Neural progenitor cell (in vitro differentiated cells): ENCODE results near the gene TMEM170A. TPM values are rescaled to one million over a fixed set of nuclear protein-coding genes. Genes with fewer than 3 reads are reported as not detected.
"Not testable (repeated sequence)": the region's sequence is repeated elsewhere in the genome, so short reads cannot be mapped to it uniquely, and the experiment has no call there.

Experiments
- DNase-seq: peaks from one replicate; pipeline ENCODE4 v3.0.0-alpha.2; 2016; ENCODE audit warnings: low spot score
- H2AFZ ChIP-seq: fragments of 200-600 bp; sonication (generic); replicated peaks from 2 replicates; pipeline ENCODE4 v1.6.1; 2016; ENCODE audit warnings: antibody characterized with exemption
- H3F3A ChIP-seq: fragments of 200-600 bp; sonication (generic); 2 replicates; pipeline ENCODE4 v1.6.1; 2016; ENCODE audit warnings: antibody characterized with exemption, low read depth
- H3K27ac ChIP-seq: fragments of 200-600 bp; sonication (generic); 2 replicates; pipeline ENCODE4 v1.5.1; 2016; ENCODE audit warnings: mild to moderate bottlenecking
- H3K27me3 ChIP-seq: fragments of 200-600 bp; sonication (generic); 2 replicates; pipeline ENCODE4 v1.6.1; 2016; ENCODE audit warnings: mild to moderate bottlenecking, moderate library complexity
- H3K36me3 ChIP-seq: fragments of 200-600 bp; sonication (generic); 2 replicates; pipeline ENCODE4 v1.5.1; 2016
- H3K4me1 ChIP-seq: fragments of 200-600 bp; sonication (generic); 2 replicates; pipeline ENCODE4 v1.6.1; 2016; ENCODE audit warnings: mixed run types
- H3K4me2 ChIP-seq: fragments of 200-600 bp; sonication (generic); 2 replicates; pipeline ENCODE4 v1.6.1; 2016
- H3K4me3 ChIP-seq: fragments of 200-600 bp; sonication (generic); 2 replicates; pipeline ENCODE4 v1.5.1; 2016
- H3K79me2 ChIP-seq: fragments of 200-600 bp; sonication (generic); 2 replicates; pipeline ENCODE4 v1.6.1; 2016; ENCODE audit warnings: low read depth
- H3K9ac ChIP-seq: fragments of 200-600 bp; sonication (generic); 2 replicates; pipeline ENCODE4 v1.6.1; 2016
- H3K9me3 ChIP-seq: fragments of 200-600 bp; sonication (generic); 2 replicates; pipeline ENCODE4 v1.5.1; 2016; ENCODE audit warnings: low read depth
- H4K20me1 ChIP-seq: fragments of 200-600 bp; sonication (generic); 2 replicates; pipeline ENCODE4 v1.6.1; 2016; ENCODE audit warnings: low read depth
- H3K27ac Mint-ChIP-seq: 3 replicates; pipeline ENCODE4 v1.8.0; 2021; ENCODE audit warnings: mixed read lengths
- H3K27me3 Mint-ChIP-seq: 2 replicates; pipeline ENCODE4 v1.8.0; 2022; ENCODE audit warnings: low read depth, mild to moderate bottlenecking, inconsistent platforms, moderate library complexity, mixed read lengths; ENCODE audit not compliant: insufficient read depth
- H3K36me3 Mint-ChIP-seq: 3 replicates; pipeline ENCODE4 v1.8.0; 2021; ENCODE audit warnings: mixed read lengths
- H3K4me1 Mint-ChIP-seq: 3 replicates; pipeline ENCODE4 v1.8.0; 2021; ENCODE audit warnings: mixed read lengths
- H3K4me3 Mint-ChIP-seq: 3 replicates; pipeline ENCODE4 v1.8.0; 2021; ENCODE audit warnings: mild to moderate bottlenecking, moderate library complexity, mixed read lengths
- H3K9me3 Mint-ChIP-seq: 3 replicates; pipeline ENCODE4 v1.8.0; 2020; ENCODE audit warnings: mixed read lengths
- CTCF ChIP-seq: fragments of 200-600 bp; sonication (generic); IDR thresholded peaks from 2 replicates; pipeline ENCODE4 v1.5.1; 2017; ENCODE audit warnings: antibody characterized with exemption, mild to moderate bottlenecking
- EZH2 ChIP-seq: fragments of 200-600 bp; sonication (generic); IDR thresholded peaks from 2 replicates; pipeline ENCODE4 v1.6.1; 2017; ENCODE audit warnings: antibody characterized with exemption, mild to moderate bottlenecking, moderate library complexity
- EZH2phosphoT487 ChIP-seq: fragments of 200-600 bp; sonication (generic); IDR thresholded peaks from 2 replicates; pipeline ENCODE4 v1.6.1; 2017; ENCODE audit warnings: antibody characterized with exemption
- total RNA-seq: library from RNA; depleted of rRNA; stranded (reverse); fragments of >200 nt; gene quantifications from 2 replicates; pipeline ENCODE4 v1.2.3, GENCODE V29; 2015; ENCODE audit warnings: low replicate concordance

Gene TMEM170A
- total RNA-seq, 1 donor from 2014 or later = 77.0 TPM

- peak overlapping the region; percentile 7 for H3K27ac ChIP-seq
- Mint-ChIP-seq H3K4me3 (peak overlapping the region; percentile 94), H3K27me3 (peaks cover 6% of the 10 kb centered on the region), H3K4me1 (peaks cover 19% of the 10 kb centered on the region), H3K36me3 (peaks cover 19% of the 10 kb centered on the region), H3K9me3 (peaks cover 15% of the 10 kb centered on the region), H3K27ac (peak overlapping the region; percentile 19)
- no peaks in the 10 kb centered on the region for H3K36me3 ChIP-seq
- peaks cover 43% of the 10 kb centered on the region for H3K79me2 ChIP-seq
- no peaks in the 10 kb centered on the region for H3K4me1 ChIP-seq
- peak overlapping the region; percentile 97 for H2AFZ ChIP-seq
- H3K4me2 ChIP-seq = peak overlapping the region; percentile 78
- H4K20me1 ChIP-seq = peaks cover 7% of the 10 kb centered on the region
- peak; percentile 83 for DNase-seq
- H3K9me3 ChIP-seq = no peaks in the 10 kb centered on the region
- TF ChIP-seq EZH2 (no peak), EZH2phosphoT487 (no peak), CTCF (no peak)
- peaks cover 15% of the 10 kb centered on the region for H3F3A ChIP-seq
- peak overlapping the region; percentile 16 for H3K9ac ChIP-seq
- peaks cover 3% of the 10 kb centered on the region for H3K27me3 ChIP-seq
- H3K4me3 ChIP-seq = peak overlapping the region; percentile 57
Observed at GRCh38 chr16:75433732-75434413, 30.6 kb downstream of the TMEM170A start.

GRCh38 chr16:75432828-75433731 lies 31.4 kb downstream of the TMEM170A start, which contains the start of gene CFDP1:
Gene CFDP1, minus strand, starts transcription at chr16:75433503. Its CDS starts 151 bp downstream, at chr16:75433352.
- Mint-ChIP-seq H3K4me1 (peaks cover 19% of the 10 kb centered on the region), H3K27me3 (peaks cover 6% of the 10 kb centered on the region), H3K27ac (peak within 1 kb of the TSS; percentile 42), H3K4me3 (peak within 1 kb of the TSS; percentile 94), H3K36me3 (peaks cover 23% of the 10 kb centered on the region), H3K9me3 (peaks cover 15% of the 10 kb centered on the region)
- Histone ChIP-seq H3K4me3 (peak within 1 kb of the TSS; percentile 57), H3K4me2 (peak within 1 kb of the TSS; percentile 78), H4K20me1 (peaks cover 7% of the 10 kb centered on the region), H3K36me3 (no peaks in the 10 kb centered on the region), H3K27me3 (peaks cover 3% of the 10 kb centered on the region), H3K9me3 (no peaks in the 10 kb centered on the region), H3F3A (peaks cover 15% of the 10 kb centered on the region), H3K27ac (peak within 1 kb of the TSS; percentile 7), H3K9ac (peak within 1 kb of the TSS; percentile 21), H3K4me1 (no peaks in the 10 kb centered on the region), H2AFZ (peak within 1 kb of the TSS; percentile 97), H3K79me2 (peaks cover 51% of the 10 kb centered on the region)
- TF ChIP-seq CTCF = no peak
- TF ChIP-seq EZH2phosphoT487 = no peak
- no peak for TF ChIP-seq EZH2
- DNase-seq = peak; percentile 99

- peak overlapping the region; percentile 33 for H3K4me3 Mint-ChIP-seq
- no peak overlapping the region for H3K27ac Mint-ChIP-seq
- Histone ChIP-seq H2AFZ (no peak overlapping the region), H3K4me3 (no peak overlapping the region), H3F3A (peaks cover 15% of the 10 kb centered on the region), H3K9me3 (no peaks in the 10 kb centered on the region), H3K27me3 (peaks cover 3% of the 10 kb centered on the region), H3K79me2 (peaks cover 84% of the 10 kb centered on the region), H3K9ac (no peak overlapping the region), H3K4me2 (no peak overlapping the region), H4K20me1 (peaks cover 15% of the 10 kb centered on the region), H3K4me1 (no peaks in the 10 kb centered on the region), H3K27ac (no peak overlapping the region), H3K36me3 (no peaks in the 10 kb centered on the region)
- no peak for DNase-seq
- peaks cover 6% of the 10 kb centered on the region for H3K27me3 Mint-ChIP-seq
- peaks cover 35% of the 10 kb centered on the region for H3K36me3 Mint-ChIP-seq
- H3K9me3 Mint-ChIP-seq = peaks cover 9% of the 10 kb centered on the region
- peaks cover 19% of the 10 kb centered on the region for H3K4me1 Mint-ChIP-seq
- TF ChIP-seq EZH2 (no peak), EZH2phosphoT487 (no peak), CTCF (no peak)
Observed at GRCh38 chr16:75429621-75430403, 34.7 kb downstream of the TMEM170A start.

- DNase-seq = not testable (repeated sequence)
Observed at GRCh38 chr16:75426524-75426923, 38.0 kb downstream of the TMEM170A start.

More at GRCh38 chr16:75426524-75426923, 38.0 kb downstream of the TMEM170A start:
- not testable (repeated sequence) for H3K9me3 ChIP-seq, H2AFZ ChIP-seq, H3K4me3 Mint-ChIP-seq, H3K27me3 ChIP-seq, H3K4me2 ChIP-seq, H3K4me1 ChIP-seq, H3K27ac Mint-ChIP-seq, H3K4me3 ChIP-seq, H3K9ac ChIP-seq, H3K27me3 Mint-ChIP-seq, H3K36me3 ChIP-seq, H3F3A ChIP-seq, H3K27ac ChIP-seq, H4K20me1 ChIP-seq
- peaks cover 10% of the 10 kb centered on the region for H3K9me3 Mint-ChIP-seq
- peaks cover 37% of the 10 kb centered on the region for H3K36me3 Mint-ChIP-seq
- peaks cover 12% of the 10 kb centered on the region for H3K4me1 Mint-ChIP-seq
- H3K79me2 ChIP-seq = peaks cover 100% of the 10 kb centered on the region
